ENCODE measurements around the gene NEURL1B.
A peak's percentile ranks its signal among the peaks of the same experiment; 100 is the strongest.

Gene NEURL1B

GRCh38 chr5:172740428-172741205, 99.6 kb downstream of the NEURL1B start:
- no peak for TF ChIP-seq POLR2A (IDR thresholded peaks at IDR 0.05; ENCODE audit: low read depth, low read length)
- peak; percentile 78 for DNase-seq (ENCODE audit: insufficient read length, low spot score)
- peak; percentile 79 for FAIRE-seq

Measured in H54 (cell line).